ENCODE measurements around the gene KLHL5.
A peak's percentile ranks its signal among the peaks of the same experiment; 100 is the strongest.
"Not testable (repeated sequence)": the region's sequence is repeated elsewhere in the genome, so short reads cannot be mapped to it uniquely, and the experiment has no call there.

KLHL5 gene

GRCh38 chr4:39103291-39103690 is 41.3 kb downstream of the KLHL5 start:
- DNase-seq = peak in 1 of 5 experiments; percentile 30

- DNase-seq = no peak
Observed at GRCh38 chr4:39104255-39104654, 42.2 kb downstream of the KLHL5 start.

DNA sequence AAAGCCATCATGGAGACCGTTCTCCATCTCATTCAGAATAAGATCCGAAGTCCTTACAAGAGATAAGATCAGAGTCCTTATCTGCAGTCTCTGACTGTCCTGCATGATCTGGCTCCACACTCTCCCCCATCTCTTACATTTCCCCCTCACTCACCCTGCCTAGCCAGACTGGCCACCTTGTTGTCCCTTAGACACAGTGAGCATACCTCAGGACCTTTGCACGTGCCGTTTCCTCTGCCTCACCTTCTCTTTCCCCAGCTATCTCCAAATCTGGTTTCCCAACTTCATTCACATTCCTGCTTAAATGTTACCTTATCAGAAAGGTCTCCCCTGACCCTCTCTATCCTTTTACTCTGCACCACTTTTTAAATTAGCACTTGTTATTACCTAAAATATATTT is 44.0 kb downstream of the KLHL5 start:
- no peak for DNase-seq

- no peak for DNase-seq
Observed at GRCh38 chr4:39114436-39114835, 52.4 kb downstream of the KLHL5 start.

DNA sequence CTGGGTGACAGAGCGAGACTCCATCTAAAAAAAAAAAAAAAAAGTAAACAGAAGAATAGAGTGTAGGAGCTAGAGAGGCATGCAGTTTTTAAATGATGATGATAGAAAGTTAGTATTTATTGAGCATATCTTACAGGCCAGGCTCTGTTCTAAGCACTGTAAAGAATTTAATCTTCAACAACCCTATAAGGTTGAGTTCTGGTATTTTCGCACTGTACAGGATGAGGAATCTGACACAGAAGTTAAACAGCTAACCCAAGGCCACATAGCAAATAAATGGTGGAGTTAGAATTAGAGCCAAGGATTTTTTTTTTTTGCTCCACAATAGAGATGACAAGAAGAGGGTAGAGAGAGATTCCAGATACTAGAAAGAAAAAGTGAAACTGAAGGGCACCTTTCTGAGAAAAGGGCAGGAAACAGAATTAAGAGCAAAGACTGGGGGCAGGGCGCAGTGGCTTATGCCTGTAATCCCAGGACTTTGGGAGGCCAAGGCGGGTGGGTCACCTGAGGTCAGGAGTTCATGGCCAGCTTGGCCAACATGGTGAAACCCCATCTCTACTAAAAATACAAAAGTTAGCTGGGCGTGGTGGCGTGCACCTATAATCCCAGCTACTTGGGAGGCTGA is 56.1 kb downstream of the KLHL5 start:
- peak in 1 of 5 experiments; percentile 65 for DNase-seq

- no peak for DNase-seq
Observed at GRCh38 chr4:39120418-39120817, 58.4 kb downstream of the KLHL5 start.

DNA sequence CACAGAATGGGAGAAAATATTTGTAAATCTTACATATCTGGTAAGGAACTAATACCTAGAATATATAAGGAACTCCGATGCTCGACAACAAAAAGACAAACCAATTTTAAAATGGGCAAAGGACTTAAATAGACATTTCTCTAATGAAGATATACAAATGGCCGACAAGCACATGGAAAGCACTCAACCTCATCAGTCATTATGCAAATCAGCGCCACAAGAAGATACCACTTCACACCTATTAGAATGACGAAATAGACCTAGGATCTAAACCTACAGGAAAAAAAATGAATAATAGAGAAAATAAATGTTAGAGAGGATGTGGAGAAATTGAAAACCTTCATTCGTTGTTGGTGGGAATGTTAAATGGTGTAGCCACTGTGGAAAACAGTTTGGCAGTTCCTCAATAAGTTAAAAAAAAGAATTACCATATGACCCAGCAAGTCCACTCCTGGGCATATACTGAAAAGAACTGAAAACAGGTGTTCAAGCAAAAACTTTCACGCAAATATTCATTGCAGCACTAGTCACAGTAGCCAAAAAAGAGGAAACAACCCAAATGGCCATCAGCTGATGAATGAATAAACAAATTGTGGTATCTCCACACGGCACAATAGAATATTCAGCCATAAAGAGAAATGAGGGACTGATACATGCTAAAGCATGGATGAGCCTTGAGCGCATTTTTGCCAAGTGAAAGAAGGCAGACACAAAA is 63.0 kb downstream of the KLHL5 start:
- DNase-seq = no peak

DNA sequence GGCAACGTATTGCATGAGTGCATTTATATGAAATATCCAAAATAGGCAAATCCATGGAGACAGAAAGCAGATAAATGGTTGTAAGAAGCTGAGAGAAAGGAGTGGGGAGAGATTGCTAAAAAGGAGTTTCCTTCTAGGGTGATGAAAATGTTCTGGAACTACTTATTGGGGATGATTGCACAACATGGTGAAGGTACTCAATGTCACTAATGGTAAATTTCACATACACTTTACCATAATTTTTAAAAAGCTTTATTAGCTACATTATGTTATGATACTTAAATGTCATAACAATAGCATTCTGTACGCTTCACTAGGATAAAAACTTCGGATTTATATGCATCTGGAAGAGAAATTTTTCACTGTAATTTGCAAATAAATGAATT is 63.6 kb downstream of the KLHL5 start:
- no peak for DNase-seq

- no peak for DNase-seq
Observed at GRCh38 chr4:39126256-39127095, 64.4 kb downstream of the KLHL5 start.

GRCh38 chr4:39133623-39134022 is 71.6 kb downstream of the KLHL5 start:
- no peak for DNase-seq

- no peak for DNase-seq
Observed at GRCh38 chr4:39134683-39135306, 72.8 kb downstream of the KLHL5 start.

- DNase-seq = not testable (repeated sequence)
Observed at GRCh38 chr4:39138227-39138626, 76.2 kb downstream of the KLHL5 start.

DNA sequence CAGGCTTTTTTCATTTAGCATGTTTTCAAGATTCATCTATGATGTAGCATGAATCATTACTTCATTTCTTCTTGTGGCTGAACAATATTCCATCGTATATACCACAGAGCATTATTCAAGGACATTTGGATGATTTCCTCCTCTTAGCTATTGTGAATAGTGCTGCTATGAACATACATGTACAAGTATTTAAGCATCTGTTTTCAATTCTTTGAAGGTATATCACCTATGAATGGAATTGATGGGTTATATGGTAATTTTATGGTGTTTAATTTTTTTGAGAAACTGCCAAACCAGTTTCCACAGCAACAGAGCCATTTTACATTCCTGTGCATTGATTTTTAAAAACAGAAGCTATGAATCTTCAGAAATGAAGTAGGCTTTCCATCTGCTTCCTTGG is 84.2 kb downstream of the KLHL5 start:
- no peak for DNase-seq

GRCh38 chr4:39154009-39154408 is 92.0 kb downstream of the KLHL5 start:
- no peak for DNase-seq

DNA sequence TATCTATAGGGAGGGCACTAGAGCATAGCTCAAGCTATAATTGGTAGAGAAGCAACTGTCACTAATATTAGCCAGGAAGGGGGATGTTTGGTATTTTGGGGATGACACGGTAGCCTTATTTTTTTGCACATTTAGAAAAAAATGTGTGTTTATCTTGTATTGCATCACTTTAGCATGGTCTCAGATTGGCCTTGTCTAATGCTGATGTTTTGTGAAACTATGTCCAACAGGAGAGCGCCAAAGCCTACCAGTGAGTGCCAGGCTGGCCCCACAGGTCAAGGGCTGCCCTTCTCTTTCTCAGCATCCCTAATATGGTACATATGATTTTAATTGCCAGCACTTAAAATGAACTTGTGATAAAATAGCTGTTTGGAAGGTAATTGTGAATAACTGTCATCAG is 95.5 kb downstream of the KLHL5 start:
- DNase-seq = no peak

GRCh38 chr4:39166177-39166576 is 104.1 kb downstream of the KLHL5 start:
- DNase-seq = no peak

- DNase-seq = no peak
Observed at GRCh38 chr4:39166669-39167068, 104.6 kb downstream of the KLHL5 start.

GRCh38 chr4:39169426-39169825 is 107.4 kb downstream of the KLHL5 start:
- DNase-seq = peak in 1 of 5 experiments; percentile 25

- no peak for DNase-seq
Observed at GRCh38 chr4:39170301-39170700, 108.3 kb downstream of the KLHL5 start.
